C4-2B (cell line): ENCODE measurements around the gene PNPO.

Experiments used
- H3K27ac ChIP-seq: fragments of 450-650 bp; 2 replicates; pipeline ENCODE4 v1.5.1; 2017
- ZFX ChIP-seq: fragments of 450-650 bp; IDR thresholded peaks from 2 replicates; pipeline ENCODE4 v1.6.1; 2017
- TF ChIP-seq, protein P1 (sequence below): fragments of 450-650 bp; conservative IDR thresholded peaks from 2 replicates; pipeline ENCODE4 v1.5.1; 2017; ENCODE audit warnings: mild to moderate bottlenecking

Gene PNPO

DNA sequence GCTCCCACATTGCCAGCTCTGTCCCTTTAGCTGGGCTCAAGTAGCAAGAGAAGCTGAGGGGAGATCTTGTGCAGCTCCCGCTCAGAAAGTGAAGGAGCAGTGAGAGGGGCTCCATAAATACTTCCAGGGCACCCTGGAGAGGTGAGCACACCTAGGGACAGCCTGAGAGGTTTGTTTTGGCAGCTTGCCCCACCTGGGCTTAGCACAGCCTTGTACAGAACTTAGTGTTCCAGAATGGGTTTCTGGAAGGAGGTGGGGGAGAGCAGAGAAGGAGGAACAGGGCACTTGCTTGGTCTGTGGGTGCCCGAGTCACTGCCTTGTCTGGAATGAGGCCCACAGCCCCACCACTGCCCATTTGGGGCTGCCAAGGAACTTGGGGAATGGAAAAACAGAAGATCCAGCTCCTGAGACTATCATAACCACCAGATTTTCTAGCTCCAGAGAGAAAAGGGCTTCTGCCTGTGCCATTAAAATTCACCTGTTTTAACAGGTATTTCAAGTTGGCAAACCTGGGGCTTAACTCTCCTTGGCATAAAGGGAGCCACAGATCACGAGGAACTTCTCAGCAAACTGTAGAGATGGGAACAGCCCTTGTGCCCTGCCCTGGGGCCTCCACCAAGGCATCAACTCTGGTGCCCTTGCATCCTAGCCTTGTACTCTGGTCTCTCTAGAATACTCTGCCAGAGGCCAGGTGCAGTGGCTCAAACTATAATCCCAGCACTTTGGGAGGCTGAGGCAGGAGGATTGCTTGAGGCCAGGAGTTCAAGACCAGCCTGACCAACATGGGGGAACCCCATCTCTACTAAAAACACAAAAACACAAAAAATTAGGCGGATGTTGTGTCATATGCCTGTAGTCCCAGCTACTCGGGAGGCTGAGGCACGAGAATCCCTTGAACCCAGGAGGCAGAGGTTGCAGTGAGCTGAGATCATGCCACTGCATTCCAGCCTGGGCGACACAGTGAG, 14.4 kb downstream of the PNPO start:
- TF ChIP-seq ZFX = no peak
- TF ChIP-seq, protein P1, sequence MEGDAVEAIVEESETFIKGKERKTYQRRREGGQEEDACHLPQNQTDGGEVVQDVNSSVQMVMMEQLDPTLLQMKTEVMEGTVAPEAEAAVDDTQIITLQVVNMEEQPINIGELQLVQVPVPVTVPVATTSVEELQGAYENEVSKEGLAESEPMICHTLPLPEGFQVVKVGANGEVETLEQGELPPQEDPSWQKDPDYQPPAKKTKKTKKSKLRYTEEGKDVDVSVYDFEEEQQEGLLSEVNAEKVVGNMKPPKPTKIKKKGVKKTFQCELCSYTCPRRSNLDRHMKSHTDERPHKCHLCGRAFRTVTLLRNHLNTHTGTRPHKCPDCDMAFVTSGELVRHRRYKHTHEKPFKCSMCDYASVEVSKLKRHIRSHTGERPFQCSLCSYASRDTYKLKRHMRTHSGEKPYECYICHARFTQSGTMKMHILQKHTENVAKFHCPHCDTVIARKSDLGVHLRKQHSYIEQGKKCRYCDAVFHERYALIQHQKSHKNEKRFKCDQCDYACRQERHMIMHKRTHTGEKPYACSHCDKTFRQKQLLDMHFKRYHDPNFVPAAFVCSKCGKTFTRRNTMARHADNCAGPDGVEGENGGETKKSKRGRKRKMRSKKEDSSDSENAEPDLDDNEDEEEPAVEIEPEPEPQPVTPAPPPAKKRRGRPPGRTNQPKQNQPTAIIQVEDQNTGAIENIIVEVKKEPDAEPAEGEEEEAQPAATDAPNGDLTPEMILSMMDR = no peak
- peak overlapping the region; percentile 96 for H3K27ac ChIP-seq

DNA sequence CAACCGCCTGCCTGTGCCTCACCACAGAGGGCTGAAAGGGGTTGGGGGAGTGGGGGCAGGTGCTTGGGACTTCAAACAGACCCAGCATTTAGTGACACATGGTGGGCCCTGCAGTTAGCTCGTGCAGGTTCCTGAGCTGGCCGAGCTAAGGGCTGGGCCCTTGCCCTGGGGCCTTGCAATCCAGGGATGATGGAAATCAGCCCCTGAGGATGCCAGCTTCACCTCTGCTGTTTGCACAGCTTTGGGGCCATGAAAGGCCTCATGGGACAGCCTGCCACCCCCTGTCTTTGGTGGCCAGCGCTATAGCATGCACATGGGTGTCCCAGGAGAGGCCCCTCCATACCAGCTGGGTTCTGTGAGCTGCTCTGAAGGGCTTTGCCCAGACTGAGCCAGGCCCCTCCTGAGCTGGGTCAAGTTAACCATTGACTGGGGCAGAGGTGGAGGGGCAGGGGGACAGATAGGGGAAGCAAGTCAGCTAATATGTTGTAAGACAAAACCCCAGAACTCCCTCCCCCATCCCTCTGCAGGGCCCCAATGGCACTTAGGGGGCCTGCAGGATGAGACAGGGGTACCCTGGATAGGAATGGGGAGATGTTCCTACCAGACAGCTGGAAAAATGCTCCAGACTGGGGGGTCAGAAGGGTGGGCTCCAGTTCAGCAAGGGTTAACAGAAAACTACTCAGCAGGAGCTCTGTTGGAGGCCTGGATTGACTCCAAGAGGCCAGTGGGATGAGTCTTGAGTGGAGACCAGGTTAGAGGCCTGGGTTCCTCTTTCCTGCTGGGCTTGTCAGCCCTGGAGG, 15.6 kb downstream of the PNPO start:
- H3K27ac ChIP-seq = peak overlapping the region; percentile 96
- TF ChIP-seq, protein P1 = no peak
- no peak; the same call in 1 of the 2 replicates for TF ChIP-seq ZFX

DNA sequence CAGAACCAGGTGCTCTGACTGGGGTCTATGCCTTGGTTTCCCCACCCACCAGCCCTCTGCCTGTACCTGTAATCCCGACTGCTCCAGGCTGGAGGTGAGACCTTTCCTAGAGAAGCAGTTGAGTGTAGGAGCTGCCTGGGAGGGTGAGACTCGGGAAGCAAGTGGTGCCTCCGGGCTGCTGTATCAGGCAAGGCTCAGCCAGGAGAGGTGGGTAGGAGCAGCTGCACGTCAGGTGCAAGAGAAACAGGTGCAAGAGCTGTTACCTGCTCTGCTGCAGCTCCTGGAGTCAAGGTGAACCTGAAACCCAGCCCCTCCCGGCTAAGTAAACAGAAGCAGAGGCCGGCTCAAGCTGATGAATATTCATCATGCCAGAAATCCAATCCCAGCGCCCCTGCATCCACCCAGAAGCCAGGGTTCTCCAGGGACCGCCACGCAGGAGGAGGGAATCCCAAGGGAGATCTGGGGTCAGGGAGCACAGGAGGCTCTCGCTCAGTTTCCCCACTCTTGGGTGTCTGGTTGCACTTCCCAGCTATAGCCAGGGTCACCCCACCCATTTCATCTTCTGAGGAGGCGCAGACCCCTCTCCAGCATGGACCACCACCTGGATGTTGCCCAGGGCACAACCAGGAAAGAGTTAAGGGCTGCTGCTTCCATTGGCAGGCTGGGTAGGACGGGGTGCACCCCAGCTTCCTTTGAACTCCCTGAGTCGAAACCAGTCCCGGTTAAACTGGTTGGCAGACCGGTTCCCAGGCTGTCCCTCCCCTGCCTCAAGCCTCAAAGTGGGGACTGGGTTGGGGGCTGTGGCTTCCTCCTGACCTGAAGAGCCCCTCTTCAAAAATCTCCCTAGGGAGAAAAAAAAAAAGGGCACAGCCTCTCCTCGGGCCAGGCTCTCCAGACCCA, 16.5 kb downstream of the PNPO start, which contains the start of gene PRR15L:
Gene PRR15L, minus strand, starts transcription at position 293 of the 900 bp plus-strand sequence. CDS start 4,649 bp downstream, outside the sequence.
- TF ChIP-seq ZFX = no peak
- peak within 1 kb of the TSS; percentile 96 for H3K27ac ChIP-seq

DNA sequence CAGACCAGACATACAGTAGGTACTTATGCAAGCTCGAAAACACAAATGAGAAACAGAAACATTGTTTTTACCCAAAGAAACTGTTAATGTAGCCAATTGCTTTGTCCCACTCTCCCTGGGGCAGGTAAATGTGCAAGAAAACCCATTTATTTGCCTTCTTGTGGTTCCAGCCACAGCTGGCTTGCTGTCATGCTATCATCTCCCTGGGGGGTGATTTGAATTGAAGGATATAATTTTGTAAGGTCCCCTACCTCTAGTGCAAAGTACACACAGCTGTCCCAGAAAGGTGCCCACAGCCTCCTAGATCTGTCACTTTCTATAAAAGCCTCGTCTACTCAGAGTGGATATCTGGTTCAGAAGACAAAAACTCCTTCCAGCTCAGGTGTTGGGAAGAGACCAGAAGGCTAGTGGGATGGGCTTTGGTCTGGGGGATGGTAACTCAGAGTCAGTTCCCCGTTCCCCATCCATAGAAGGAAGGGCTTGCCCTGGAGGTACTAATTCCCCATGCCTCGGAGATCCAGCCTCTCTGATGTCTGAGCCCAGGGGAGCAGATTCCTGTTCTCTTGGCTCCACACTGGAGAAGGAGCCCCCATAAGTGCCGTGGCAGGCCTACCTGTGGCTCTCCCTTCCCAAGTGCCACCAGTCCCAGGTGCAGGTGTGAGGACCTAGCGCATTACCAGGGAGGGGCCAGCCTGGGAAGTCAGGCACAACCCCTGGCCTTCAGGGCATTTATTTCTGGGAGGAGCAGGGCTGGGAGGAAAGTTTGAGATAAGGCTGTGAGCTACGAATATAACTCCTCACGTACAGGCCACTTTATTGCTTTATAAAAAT, 18.7 kb downstream of the PNPO start:
- H3K27ac ChIP-seq = no peak overlapping the region
- TF ChIP-seq, protein P1 = no peak
- TF ChIP-seq ZFX = no peak

DNA sequence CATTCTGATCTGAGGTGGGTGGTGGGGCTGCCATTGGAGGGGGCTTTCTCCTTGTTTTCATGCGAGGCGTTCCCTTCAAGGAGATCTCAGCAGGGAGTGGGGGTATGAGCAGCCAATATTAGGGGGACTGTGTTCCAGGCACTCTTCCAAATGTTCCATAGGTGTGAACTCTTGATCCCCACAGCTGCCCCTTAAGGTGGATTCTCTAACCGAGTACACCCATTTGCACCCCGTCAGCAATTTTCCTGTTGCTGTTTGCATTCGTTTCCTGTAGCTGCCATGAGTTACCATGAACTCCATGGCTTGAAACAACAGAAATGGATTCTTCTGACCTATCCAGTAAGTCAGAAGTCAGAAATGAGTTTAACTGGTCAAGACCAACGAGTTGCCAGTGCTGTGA, 20.0 kb downstream of the PNPO start:
- TF ChIP-seq, protein P1 = no peak
- TF ChIP-seq ZFX = no peak

DNA sequence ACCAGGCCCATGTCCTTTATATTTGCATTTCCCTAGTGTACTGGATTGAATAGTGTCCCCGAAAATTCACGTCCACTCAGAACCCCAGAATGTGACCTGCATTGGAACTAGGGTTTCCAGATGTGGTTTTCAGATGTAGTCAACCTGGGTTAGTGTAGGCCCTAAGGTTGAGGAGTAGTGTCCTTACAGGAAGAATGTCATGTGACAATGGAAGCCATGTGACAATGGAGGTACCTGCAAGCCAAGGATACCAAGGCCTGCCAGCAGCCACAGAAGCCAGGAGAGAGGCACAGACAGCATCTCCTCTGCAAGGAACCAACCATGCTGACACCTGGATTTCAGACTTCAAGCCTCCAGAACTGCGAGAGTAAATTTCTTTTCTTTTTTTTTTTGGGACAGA, 21.5 kb downstream of the PNPO start:
- no peak overlapping the region for H3K27ac ChIP-seq

More for the DNA sequence above, 20.0 kb downstream of the PNPO start:
- no peak overlapping the region for H3K27ac ChIP-seq

More for the DNA sequence above, 21.5 kb downstream of the PNPO start:
- no peak for TF ChIP-seq ZFX
- TF ChIP-seq, protein P1 = no peak
